Limb (tissue), 2 donors: ENCODE data around the gene KCNJ6.

ENCODE experiments used
- DNase-seq, 2 donors: peaks; one replicate each; pipeline ENCODE4 v3.0.0-alpha.2; 2016; ENCODE audit errors: extremely low spot score in 2 of 2

KCNJ6 gene

GRCh38 chr21:37821092-37821491 lies 95.2 kb downstream of the KCNJ6 start:
- DNase-seq = no peak

- no peak for DNase-seq
Measured at GRCh38 chr21:37819372-37819771, 96.9 kb downstream of the KCNJ6 start.

- no peak for DNase-seq
Measured at GRCh38 chr21:37817242-37817641, 99.0 kb downstream of the KCNJ6 start.

- no peak for DNase-seq
Measured at GRCh38 chr21:37815893-37816292, 100.4 kb downstream of the KCNJ6 start.

- DNase-seq = no peak
Measured at GRCh38 chr21:37811711-37812110, 104.5 kb downstream of the KCNJ6 start.

- DNase-seq = no peak
Measured at GRCh38 chr21:37808261-37808660, 108.0 kb downstream of the KCNJ6 start.

GRCh38 chr21:37805266-37805665 lies 111.0 kb downstream of the KCNJ6 start:
- no peak for DNase-seq

GRCh38 chr21:37804001-37804400 lies 112.3 kb downstream of the KCNJ6 start:
- no peak for DNase-seq

GRCh38 chr21:37803101-37803651 lies 113.1 kb downstream of the KCNJ6 start:
- no peak for DNase-seq

GRCh38 chr21:37800456-37801061 lies 115.7 kb downstream of the KCNJ6 start:
- DNase-seq = no peak

- DNase-seq = no peak
Measured at GRCh38 chr21:37800057-37800455, 116.2 kb downstream of the KCNJ6 start.

GRCh38 chr21:37799211-37800056 lies 116.8 kb downstream of the KCNJ6 start:
- DNase-seq = no peak

GRCh38 chr21:37797403-37797802 lies 118.9 kb downstream of the KCNJ6 start:
- DNase-seq = no peak

GRCh38 chr21:37796011-37796410 lies 120.2 kb downstream of the KCNJ6 start:
- no peak for DNase-seq

GRCh38 chr21:37793660-37794059 lies 122.6 kb downstream of the KCNJ6 start:
- no peak for DNase-seq

- DNase-seq = no peak
Measured at GRCh38 chr21:37792046-37792445, 124.2 kb downstream of the KCNJ6 start.

- no peak for DNase-seq
Measured at GRCh38 chr21:37790905-37791304, 125.4 kb downstream of the KCNJ6 start.

GRCh38 chr21:37788503-37788902 lies 127.8 kb downstream of the KCNJ6 start:
- DNase-seq = no peak

GRCh38 chr21:37787456-37787855 lies 128.8 kb downstream of the KCNJ6 start:
- DNase-seq = no peak

- no peak for DNase-seq
Measured at GRCh38 chr21:37784591-37785318, 131.5 kb downstream of the KCNJ6 start.

GRCh38 chr21:37783016-37783415 lies 133.2 kb downstream of the KCNJ6 start:
- DNase-seq = no peak
